COLO668 (cell line): ENCODE data around the gene LRRC38.
"Not testable (repeated sequence)": the region's sequence is repeated elsewhere in the genome, so short reads cannot be mapped to it uniquely, and the experiment has no call there.

ENCODE experiments used
- DNase-seq: peaks from one replicate; lab custom pipeline; 2025; ENCODE audit not compliant: unreplicated experiment; lab: John Stamatoyannopoulos, UW

The LRRC38 gene

GRCh38 chr1:13469343-13469742, 44.5 kb downstream of the LRRC38 start:
- no peak for DNase-seq

GRCh38 chr1:13465515-13465914, 48.3 kb downstream of the LRRC38 start:
- DNase-seq, result no peak

- DNase-seq, result no peak
Observed at GRCh38 chr1:13462682-13463081, 51.1 kb downstream of the LRRC38 start.

- DNase-seq, result no peak
Observed at GRCh38 chr1:13461977-13462376, 51.8 kb downstream of the LRRC38 start.

GRCh38 chr1:13456904-13457532, 56.8 kb downstream of the LRRC38 start:
- DNase-seq, result no peak

GRCh38 chr1:13451399-13451965, 62.3 kb downstream of the LRRC38 start:
- no peak for DNase-seq

GRCh38 chr1:13450204-13450603, 63.6 kb downstream of the LRRC38 start:
- no peak for DNase-seq

GRCh38 chr1:13443335-13443979, 70.3 kb downstream of the LRRC38 start:
- DNase-seq, result no peak

GRCh38 chr1:13439104-13439783, 74.6 kb downstream of the LRRC38 start:
- DNase-seq, result not testable (repeated sequence)

GRCh38 chr1:13435458-13435857, 78.3 kb downstream of the LRRC38 start:
- DNase-seq, result no peak

- not testable (repeated sequence) for DNase-seq
Observed at GRCh38 chr1:13433694-13434358, 80.0 kb downstream of the LRRC38 start.

GRCh38 chr1:13432251-13432650, 81.6 kb downstream of the LRRC38 start:
- no peak for DNase-seq

GRCh38 chr1:13430495-13430894, 83.3 kb downstream of the LRRC38 start:
- DNase-seq, result no peak
